ENCODE data around the gene CCDC102A.
"Not testable (repeated sequence)": the region's sequence is repeated elsewhere in the genome, so short reads cannot be mapped to it uniquely, and the experiment has no call there.

Gene CCDC102A

GRCh38 chr16:57536306-57537193, at the start of gene CCDC102A:
TSS of gene CCDC102A (minus strand) at chr16:57536571. CDS start at chr16:57529177, 7,394 bp downstream.
- DNase-seq (ENCODE audit: extremely low read depth in 1 of 2, low read depth in 1 of 2): peak in 1 of 2 donors; percentile 41

- no peak for DNase-seq (ENCODE audit: extremely low read depth in 1 of 2, low read depth in 1 of 2)
Observed at GRCh38 chr16:57585051-57585687, 48.8 kb upstream of the CCDC102A start.

- no peak for DNase-seq (ENCODE audit: extremely low read depth in 1 of 2, low read depth in 1 of 2)
Observed at GRCh38 chr16:57579361-57579665, 42.9 kb upstream of the CCDC102A start.

GRCh38 chr16:57578521-57579360, 42.4 kb upstream of the CCDC102A start:
- no peak for DNase-seq (ENCODE audit: extremely low read depth in 1 of 2, low read depth in 1 of 2)

- DNase-seq (ENCODE audit: extremely low read depth in 1 of 2, low read depth in 1 of 2): peak; percentile 54 to 64
Observed at GRCh38 chr16:57577691-57578224, 41.4 kb upstream of the CCDC102A start.

GRCh38 chr16:57577214-57577613, 40.8 kb upstream of the CCDC102A start:
- DNase-seq (ENCODE audit: extremely low read depth in 1 of 2, low read depth in 1 of 2): no peak

- DNase-seq (ENCODE audit: extremely low read depth in 1 of 2, low read depth in 1 of 2): peak; percentile 50 to 64
Observed at GRCh38 chr16:57576429-57576870, 40.1 kb upstream of the CCDC102A start.

GRCh38 chr16:57575468-57576277, 39.3 kb upstream of the CCDC102A start:
- DNase-seq (ENCODE audit: extremely low read depth in 1 of 2, low read depth in 1 of 2): no peak

- DNase-seq (ENCODE audit: extremely low read depth in 1 of 2, low read depth in 1 of 2): no peak
Observed at GRCh38 chr16:57574646-57575467, 38.5 kb upstream of the CCDC102A start.

- DNase-seq (ENCODE audit: extremely low read depth in 1 of 2, low read depth in 1 of 2): no peak
Observed at GRCh38 chr16:57574086-57574485, 37.7 kb upstream of the CCDC102A start.

- no peak for DNase-seq (ENCODE audit: extremely low read depth in 1 of 2, low read depth in 1 of 2)
Observed at GRCh38 chr16:57572978-57573728, 36.8 kb upstream of the CCDC102A start.

- no peak for DNase-seq (ENCODE audit: extremely low read depth in 1 of 2, low read depth in 1 of 2)
Observed at GRCh38 chr16:57571098-57571497, 34.7 kb upstream of the CCDC102A start.

GRCh38 chr16:57570301-57571070, 34.1 kb upstream of the CCDC102A start:
- DNase-seq (ENCODE audit: extremely low read depth in 1 of 2, low read depth in 1 of 2): no peak

GRCh38 chr16:57569306-57569946, 33.1 kb upstream of the CCDC102A start:
- no peak for DNase-seq (ENCODE audit: extremely low read depth in 1 of 2, low read depth in 1 of 2)

GRCh38 chr16:57568772-57569171, 32.4 kb upstream of the CCDC102A start:
- DNase-seq (ENCODE audit: extremely low read depth in 1 of 2, low read depth in 1 of 2): not testable (repeated sequence)

GRCh38 chr16:57568173-57568678, 31.9 kb upstream of the CCDC102A start:
- no peak for DNase-seq (ENCODE audit: extremely low read depth in 1 of 2, low read depth in 1 of 2)

- no peak for DNase-seq (ENCODE audit: extremely low read depth in 1 of 2, low read depth in 1 of 2)
Observed at GRCh38 chr16:57567691-57568090, 31.3 kb upstream of the CCDC102A start.
